GM23248 (cell line): Measurements from ENCODE around the gene MIER2. TPM values are rescaled to one million over a fixed set of nuclear protein-coding genes. Genes with fewer than 3 reads are reported as not detected.

ENCODE experiments used
- DNase-seq: peaks from one replicate; pipeline ENCODE4 v3.0.0-alpha.2; 2015
- H2AFZ ChIP-seq: fragments of 200-600 bp; sonication (generic); 2 replicates; pipeline ENCODE4 v1.6.1; 2016; ENCODE audit warnings: antibody characterized with exemption
- H3F3A ChIP-seq: fragments of 200-600 bp; sonication (generic); 2 replicates; pipeline ENCODE4 v1.6.1; 2016; ENCODE audit warnings: mild to moderate bottlenecking, antibody characterized with exemption, mixed run types; ENCODE audit not compliant: insufficient read depth
- H3K27ac ChIP-seq: fragments of 200-600 bp; sonication (generic); 2 replicates; pipeline ENCODE4 v1.5.1; 2016; ENCODE audit warnings: mild to moderate bottlenecking
- H3K27me3 ChIP-seq: fragments of 200-600 bp; sonication (generic); replicated peaks from 2 replicates; pipeline ENCODE4 v1.6.1; 2016; ENCODE audit warnings: mild to moderate bottlenecking; ENCODE audit not compliant: insufficient read depth
- H3K36me3 ChIP-seq: fragments of 200-600 bp; sonication (generic); 2 replicates; pipeline ENCODE4 v1.6.1; 2016; ENCODE audit warnings: low read depth, mild to moderate bottlenecking
- H3K4me1 ChIP-seq: fragments of 200-600 bp; sonication (generic); 2 replicates; pipeline ENCODE4 v1.6.1; 2016; ENCODE audit warnings: mild to moderate bottlenecking; ENCODE audit not compliant: insufficient read depth
- H3K4me2 ChIP-seq: fragments of 200-600 bp; sonication (generic); one replicate; pipeline ENCODE4 v1.6.1; 2016; ENCODE audit warnings: mild to moderate bottlenecking; ENCODE audit not compliant: unreplicated experiment
- H3K4me3 ChIP-seq: fragments of 200-600 bp; sonication (generic); 2 replicates; pipeline ENCODE4 v1.5.1; 2016; ENCODE audit warnings: mild to moderate bottlenecking
- H3K79me2 ChIP-seq: fragments of 200-600 bp; sonication (generic); 2 replicates; pipeline ENCODE4 v1.6.1; 2016; ENCODE audit warnings: mild to moderate bottlenecking; ENCODE audit not compliant: insufficient read depth
- H3K9ac ChIP-seq: fragments of 200-600 bp; sonication (generic); 2 replicates; pipeline ENCODE4 v1.6.1; 2016; ENCODE audit warnings: mild to moderate bottlenecking
- H3K9me2 ChIP-seq: fragments of 200-600 bp; sonication (generic); 2 replicates; pipeline ENCODE4 v1.6.1; 2016; ENCODE audit warnings: mixed run types, mild to moderate bottlenecking, moderate library complexity; ENCODE audit not compliant: insufficient read depth
- H3K9me3 ChIP-seq: fragments of 200-600 bp; sonication (generic); one replicate; pipeline ENCODE4 v1.6.1; 2017; ENCODE audit warnings: low read depth
- H4K20me1 ChIP-seq: fragments of 200-600 bp; sonication (generic); 2 replicates; pipeline ENCODE4 v1.6.0; 2016; ENCODE audit not compliant: insufficient read depth
- EZH2 ChIP-seq: fragments of 200-600 bp; sonication (generic); IDR thresholded peaks from 2 replicates; pipeline ENCODE4 v1.6.1; 2018; ENCODE audit warnings: antibody characterized with exemption, mild to moderate bottlenecking; ENCODE audit not compliant: insufficient read depth, poor library complexity, severe bottlenecking
- EZH2phosphoT487 ChIP-seq: fragments of 200-600 bp; sonication (generic); IDR thresholded peaks from 2 replicates; pipeline ENCODE4 v1.6.1; 2018; ENCODE audit warnings: antibody characterized with exemption, moderate library complexity, mild to moderate bottlenecking, low read depth; ENCODE audit not compliant: insufficient read depth
- WGBS, 2 experiments: methylation state at CpG; one replicate each; pipeline ENCODE4 v1.1.6; 2015 to 2017; ENCODE audit warnings: low lambda C conversion rate in 2 of 2, low coverage in 1 of 2; ENCODE audit errors: missing lambda C conversion rate in 2 of 2; 5-methylcytosine and 5-hydroxymethylcytosine counted together
- in situ Hi-C: fragments of 300-500 bp; cut with MboI; formaldehyde crosslinking; loops from 2 replicates; pipeline ENCODE4 v1.15.0; 2020
- polyA plus RNA-seq: library from polyadenylated mRNA; unstranded; fragments of >200 nt; fragmentation: Nextera tagmentation; extraction: Ambion mirVana; gene quantifications from 2 replicates; pipeline ENCODE4 v1.2.1, GENCODE V29; 2016
- total RNA-seq: library from RNA; depleted of rRNA; stranded (reverse); fragments of >200 nt; shearing (Covaris generic); gene quantifications from 2 replicates; pipeline ENCODE4 v1.2.3, GENCODE V29; 2014

Gene MIER2
- total and polyA plus RNA-seq, 2 experiments from 2014 or later: 11.8 to 30.7 TPM

GRCh38 chr19:311813-312261 lies 32.8 kb downstream of the MIER2 start:
- Histone ChIP-seq H3F3A (no peaks in the 10 kb centered on the region), H4K20me1 (no peaks in the 10 kb centered on the region), H3K4me3 (no peak overlapping the region), H3K9me3 (no peaks in the 10 kb centered on the region), H3K79me2 (peaks cover 51% of the 10 kb centered on the region), H3K9me2 (no peaks in the 10 kb centered on the region), H3K4me2 (no peak overlapping the region), H2AFZ (no peak overlapping the region), H3K4me1 (no peaks in the 10 kb centered on the region), H3K36me3 (peaks cover 17% of the 10 kb centered on the region; the same call in 1 of the 2 replicates), H3K27ac (no peak overlapping the region), H3K27me3 (no peaks in the 10 kb centered on the region), H3K9ac (no peak overlapping the region)
- no peak for TF ChIP-seq EZH2phosphoT487
- TF ChIP-seq EZH2: no peak
- 95 to 96% methylated on average over 15 to 33 of the region's 33 CpGs for WGBS, 2 experiments
- in situ Hi-C loops: no loop called here
- DNase-seq: no peak

- H3K27me3 ChIP-seq: no peaks in the 10 kb centered on the region
- H3K36me3 ChIP-seq: peaks cover 9% of the 10 kb centered on the region; the same call in 1 of the 2 replicates
- H3K4me2 ChIP-seq: no peak overlapping the region
- H3K9me3 ChIP-seq: no peaks in the 10 kb centered on the region
- no peak for TF ChIP-seq EZH2phosphoT487
- no peak for TF ChIP-seq EZH2
- DNase-seq: no peak
- WGBS, 2 experiments: 95 to 96% methylated on average over 24 of the region's 24 CpGs
- no peak overlapping the region for H3K9ac ChIP-seq
- H4K20me1 ChIP-seq: no peaks in the 10 kb centered on the region
- H3K9me2 ChIP-seq: no peaks in the 10 kb centered on the region
- no peaks in the 10 kb centered on the region for H3F3A ChIP-seq
- no peak overlapping the region for H2AFZ ChIP-seq
- H3K79me2 ChIP-seq: peaks cover 42% of the 10 kb centered on the region
- H3K27ac ChIP-seq: no peak overlapping the region
- no peak overlapping the region for H3K4me3 ChIP-seq
- in situ Hi-C loops: no loop called here
- no peaks in the 10 kb centered on the region for H3K4me1 ChIP-seq
Observed at GRCh38 chr19:310781-311496, 33.7 kb downstream of the MIER2 start.

- H2AFZ ChIP-seq: no peak overlapping the region
- H3K4me1 ChIP-seq: no peaks in the 10 kb centered on the region
- H4K20me1 ChIP-seq: no peaks in the 10 kb centered on the region
- no peaks in the 10 kb centered on the region for H3F3A ChIP-seq
- H3K9ac ChIP-seq: no peak overlapping the region
- peaks cover 34% of the 10 kb centered on the region for H3K79me2 ChIP-seq
- DNase-seq: no peak
- peaks cover 2% of the 10 kb centered on the region; the same call in 1 of the 2 replicates for H3K36me3 ChIP-seq
- H3K9me2 ChIP-seq: no peaks in the 10 kb centered on the region
- H3K4me3 ChIP-seq: no peak overlapping the region
- WGBS, 2 experiments: 87 to 94% methylated on average over 27 to 30 of the region's 30 CpGs
- in situ Hi-C loops: no loop called here
- H3K4me2 ChIP-seq: no peak overlapping the region
- TF ChIP-seq EZH2phosphoT487 (no peak), EZH2 (no peak)
- H3K27ac ChIP-seq: no peak overlapping the region
- H3K27me3 ChIP-seq: no peaks in the 10 kb centered on the region
- H3K9me3 ChIP-seq: no peaks in the 10 kb centered on the region
Observed at GRCh38 chr19:310141-310651, 34.4 kb downstream of the MIER2 start.

DNA sequence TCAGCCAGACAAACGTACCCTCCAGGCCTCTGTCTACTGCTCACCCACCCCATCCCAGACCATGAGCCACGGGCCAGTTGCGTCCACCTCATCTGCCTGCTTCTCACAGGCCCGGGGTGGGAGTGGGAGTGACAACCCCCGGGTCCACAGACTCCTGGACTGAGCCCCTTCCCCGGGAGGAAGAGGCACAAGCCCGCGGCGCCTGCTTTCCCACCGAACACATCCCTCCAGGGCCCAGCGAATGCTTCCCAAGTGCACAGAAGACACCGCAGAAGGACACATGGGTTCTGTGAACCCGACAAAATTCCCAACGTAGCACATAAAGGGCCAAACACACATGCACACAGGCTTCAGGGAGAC lies 35.4 kb downstream of the MIER2 start:
- TF ChIP-seq EZH2phosphoT487: no peak
- no peak for TF ChIP-seq EZH2
- H3K27me3 ChIP-seq: no peaks in the 10 kb centered on the region
- no peak overlapping the region for H3K27ac ChIP-seq
- no peaks in the 10 kb centered on the region for H4K20me1 ChIP-seq
- no peaks in the 10 kb centered on the region for H3K9me2 ChIP-seq
- H3K9me3 ChIP-seq: no peaks in the 10 kb centered on the region
- peaks cover 24% of the 10 kb centered on the region for H3K79me2 ChIP-seq
- H3K9ac ChIP-seq: no peak overlapping the region
- no peaks in the 10 kb centered on the region for H3K4me1 ChIP-seq
- H3K4me2 ChIP-seq: no peak overlapping the region
- H3K4me3 ChIP-seq: no peak overlapping the region
- no peak overlapping the region for H2AFZ ChIP-seq
- no peaks in the 10 kb centered on the region; the same call in 1 of the 2 replicates for H3K36me3 ChIP-seq
- DNase-seq: no peak
- H3F3A ChIP-seq: no peaks in the 10 kb centered on the region
- 98 to 99% methylated on average over 14 of the region's 14 CpGs for WGBS, 2 experiments
- in situ Hi-C loops: no loop called here
